ENCODE results near the gene MDH1B. TPM values are rescaled to one million over a fixed set of nuclear protein-coding genes. Genes with fewer than 3 reads are reported as not detected.
"Not testable (repeated sequence)": the region's sequence is repeated elsewhere in the genome, so short reads cannot be mapped to it uniquely, and the experiment has no call there.

Gene MDH1B
- total RNA-seq, 1 experiment from 2014 or later: 3.7 TPM

DNA sequence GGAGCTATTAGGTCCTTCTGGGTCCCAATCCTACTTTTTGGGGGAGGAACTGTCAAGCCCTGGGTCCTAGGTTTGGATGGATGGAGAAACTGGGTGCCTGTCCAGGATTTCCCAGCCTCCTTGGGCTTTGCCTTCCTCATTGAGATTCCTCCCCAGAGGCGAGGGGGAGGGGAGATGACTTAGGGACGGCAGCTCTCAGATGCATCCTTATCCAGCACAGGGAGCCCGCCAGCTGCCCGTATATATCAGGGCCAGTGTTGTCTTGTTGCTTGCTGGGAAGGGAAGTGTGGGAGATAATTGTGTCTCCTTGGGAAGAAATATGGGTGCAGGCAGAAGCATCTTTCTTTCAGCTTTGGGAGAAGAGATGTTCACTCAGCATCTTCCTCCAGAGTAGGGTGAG is 49.9 kb downstream of the MDH1B start:
- H3K4me1 ChIP-seq (ENCODE audit: control insufficient read depth in 1 of 2, insufficient read depth in 2 of 2, low read length in 2 of 2); H3K79me2 ChIP-seq (ENCODE audit: insufficient read depth, low read length); H3K36me3 ChIP-seq (ENCODE audit: control insufficient read depth in 1 of 2, insufficient read depth in 2 of 2, low read length in 2 of 2); H3K27me3 ChIP-seq (ENCODE audit: insufficient read depth, low read length); ATAC-seq; H3K4me3 ChIP-seq (replicated peaks in 1 of 2; ENCODE audit: low read depth in 1 of 2, low read length in 2 of 2); H2AFZ ChIP-seq (ENCODE audit: low read depth, low read length, poor library complexity, severe bottlenecking); H3K27ac ChIP-seq (ENCODE audit: low read depth, low read length); H4K20me1 ChIP-seq (ENCODE audit: insufficient read depth); CTCF ChIA-PET; BruUV-seq (replicated peaks); H3K9ac ChIP-seq (ENCODE audit: low read length); H3K9me3 ChIP-seq (ENCODE audit: control insufficient read depth in 1 of 2, insufficient read depth in 1 of 2, low read depth in 1 of 2, low read length in 2 of 2); POLR2A ChIA-PET; DNase-seq (ENCODE audit: low read depth, low spot score); intact Hi-C loops (cut with micrococcal nuclease); H3K9me2 ChIP-seq (ENCODE audit: insufficient read depth); RAD21 ChIA-PET (ENCODE audit: low non-redundant PET in 1 of 2, low total read pairs in 2 of 2, uncharacterized antibody in 2 of 2, unreplicated experiment in 2 of 2); H3K4me2 ChIP-seq (ENCODE audit: low read length): not testable (repeated sequence)

DNA sequence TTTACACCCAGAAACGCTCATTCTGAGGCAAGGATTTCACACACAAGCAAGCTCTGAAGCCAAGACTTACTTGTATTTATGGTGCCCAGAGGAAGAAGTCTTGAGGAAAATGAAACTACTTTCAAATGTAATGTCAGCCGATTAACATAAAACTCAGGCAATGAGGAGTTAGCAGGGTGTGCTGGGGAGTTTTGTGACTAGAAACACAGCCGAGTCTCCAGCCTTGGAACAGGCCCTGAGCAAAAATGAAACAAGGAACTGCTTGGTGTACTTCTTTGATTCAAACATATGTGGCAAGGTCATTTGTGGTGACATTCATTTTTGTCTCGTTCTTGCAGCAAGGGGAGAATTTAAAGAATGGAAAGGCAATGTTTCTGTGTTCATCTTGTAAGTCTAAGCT is 51.4 kb downstream of the MDH1B start:
- H3K79me2 ChIP-seq (ENCODE audit: insufficient read depth, low read length): no peaks in the 10 kb centered on the region
- CTCF ChIA-PET: no interaction called here
- no peak overlapping the region for H3K4me2 ChIP-seq (ENCODE audit: low read length)
- no peaks in the 10 kb centered on the region for H3K9me3 ChIP-seq (ENCODE audit: control insufficient read depth in 1 of 2, insufficient read depth in 1 of 2, low read depth in 1 of 2, low read length in 2 of 2)
- RAD21 ChIA-PET (ENCODE audit: low non-redundant PET in 1 of 2, low total read pairs in 2 of 2, uncharacterized antibody in 2 of 2, unreplicated experiment in 2 of 2): no interaction called here
- no peak overlapping the region for H3K4me3 ChIP-seq (replicated peaks in 1 of 2; ENCODE audit: low read depth in 1 of 2, low read length in 2 of 2)
- no peak overlapping the region for H3K9ac ChIP-seq (ENCODE audit: low read length)
- POLR2A ChIA-PET: no interaction called here
- H3K9me2 ChIP-seq (ENCODE audit: insufficient read depth): 0 out of 2 replicates have a peak, but pooled peaks cover 1% of the 10 kb centered on the region
- no peak overlapping the region for H2AFZ ChIP-seq (ENCODE audit: low read depth, low read length, poor library complexity, severe bottlenecking)
- no peaks in the 10 kb centered on the region for H3K4me1 ChIP-seq (ENCODE audit: control insufficient read depth in 1 of 2, insufficient read depth in 2 of 2, low read length in 2 of 2)
- no peak for ATAC-seq
- no peaks in the 10 kb centered on the region for H3K27me3 ChIP-seq (ENCODE audit: insufficient read depth, low read length)
- BruUV-seq (replicated peaks): no TSS peak
- no peak for DNase-seq (ENCODE audit: low read depth, low spot score)
- no peak overlapping the region for H3K27ac ChIP-seq (ENCODE audit: low read depth, low read length)
- no peaks in the 10 kb centered on the region for H3K36me3 ChIP-seq (ENCODE audit: control insufficient read depth in 1 of 2, insufficient read depth in 2 of 2, low read length in 2 of 2)
- no peaks in the 10 kb centered on the region for H4K20me1 ChIP-seq (ENCODE audit: insufficient read depth)
- intact Hi-C loops (cut with micrococcal nuclease): no loop called here
- TF ChIP-seq SRF (IDR thresholded peaks at IDR 0.05; ENCODE audit: low read depth): no peak
- TF ChIP-seq SP1 (IDR thresholded peaks at IDR 0.05; ENCODE audit: low read depth): no peak
- no peak for TF ChIP-seq EGR1 (IDR thresholded peaks at IDR 0.05; ENCODE audit: low read depth)
- TF ChIP-seq, protein P1, sequence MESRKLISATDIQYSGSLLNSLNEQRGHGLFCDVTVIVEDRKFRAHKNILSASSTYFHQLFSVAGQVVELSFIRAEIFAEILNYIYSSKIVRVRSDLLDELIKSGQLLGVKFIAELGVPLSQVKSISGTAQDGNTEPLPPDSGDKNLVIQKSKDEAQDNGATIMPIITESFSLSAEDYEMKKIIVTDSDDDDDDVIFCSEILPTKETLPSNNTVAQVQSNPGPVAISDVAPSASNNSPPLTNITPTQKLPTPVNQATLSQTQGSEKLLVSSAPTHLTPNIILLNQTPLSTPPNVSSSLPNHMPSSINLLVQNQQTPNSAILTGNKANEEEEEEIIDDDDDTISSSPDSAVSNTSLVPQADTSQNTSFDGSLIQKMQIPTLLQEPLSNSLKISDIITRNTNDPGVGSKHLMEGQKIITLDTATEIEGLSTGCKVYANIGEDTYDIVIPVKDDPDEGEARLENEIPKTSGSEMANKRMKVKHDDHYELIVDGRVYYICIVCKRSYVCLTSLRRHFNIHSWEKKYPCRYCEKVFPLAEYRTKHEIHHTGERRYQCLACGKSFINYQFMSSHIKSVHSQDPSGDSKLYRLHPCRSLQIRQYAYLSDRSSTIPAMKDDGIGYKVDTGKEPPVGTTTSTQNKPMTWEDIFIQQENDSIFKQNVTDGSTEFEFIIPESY (IDR thresholded peaks at IDR 0.05; ENCODE audit: extremely low read depth, insufficient replicate concordance, low read length): no peak
- TF ChIP-seq ZNF274 (IDR thresholded peaks at IDR 0.05; ENCODE audit: low read depth, low read length): no peak
- TF ChIP-seq, protein P2, sequence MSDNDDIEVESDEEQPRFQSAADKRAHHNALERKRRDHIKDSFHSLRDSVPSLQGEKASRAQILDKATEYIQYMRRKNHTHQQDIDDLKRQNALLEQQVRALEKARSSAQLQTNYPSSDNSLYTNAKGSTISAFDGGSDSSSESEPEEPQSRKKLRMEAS (IDR thresholded peaks at IDR 0.05): no peak
- no peak for TF ChIP-seq TCF7L2 (IDR thresholded peaks at IDR 0.05; ENCODE audit: borderline replicate concordance, extremely low read depth, insufficient read depth, insufficient read length)
- TF ChIP-seq EZH2phosphoT487 (IDR thresholded peaks at IDR 0.05; ENCODE audit: borderline replicate concordance): no peak
- no peak for TF ChIP-seq ELF1 (IDR thresholded peaks at IDR 0.05; ENCODE audit: borderline replicate concordance, low read depth)
- TF ChIP-seq RAD21 (IDR thresholded peaks at IDR 0.05; ENCODE audit: low read depth): no peak
- TF ChIP-seq, protein P3, sequence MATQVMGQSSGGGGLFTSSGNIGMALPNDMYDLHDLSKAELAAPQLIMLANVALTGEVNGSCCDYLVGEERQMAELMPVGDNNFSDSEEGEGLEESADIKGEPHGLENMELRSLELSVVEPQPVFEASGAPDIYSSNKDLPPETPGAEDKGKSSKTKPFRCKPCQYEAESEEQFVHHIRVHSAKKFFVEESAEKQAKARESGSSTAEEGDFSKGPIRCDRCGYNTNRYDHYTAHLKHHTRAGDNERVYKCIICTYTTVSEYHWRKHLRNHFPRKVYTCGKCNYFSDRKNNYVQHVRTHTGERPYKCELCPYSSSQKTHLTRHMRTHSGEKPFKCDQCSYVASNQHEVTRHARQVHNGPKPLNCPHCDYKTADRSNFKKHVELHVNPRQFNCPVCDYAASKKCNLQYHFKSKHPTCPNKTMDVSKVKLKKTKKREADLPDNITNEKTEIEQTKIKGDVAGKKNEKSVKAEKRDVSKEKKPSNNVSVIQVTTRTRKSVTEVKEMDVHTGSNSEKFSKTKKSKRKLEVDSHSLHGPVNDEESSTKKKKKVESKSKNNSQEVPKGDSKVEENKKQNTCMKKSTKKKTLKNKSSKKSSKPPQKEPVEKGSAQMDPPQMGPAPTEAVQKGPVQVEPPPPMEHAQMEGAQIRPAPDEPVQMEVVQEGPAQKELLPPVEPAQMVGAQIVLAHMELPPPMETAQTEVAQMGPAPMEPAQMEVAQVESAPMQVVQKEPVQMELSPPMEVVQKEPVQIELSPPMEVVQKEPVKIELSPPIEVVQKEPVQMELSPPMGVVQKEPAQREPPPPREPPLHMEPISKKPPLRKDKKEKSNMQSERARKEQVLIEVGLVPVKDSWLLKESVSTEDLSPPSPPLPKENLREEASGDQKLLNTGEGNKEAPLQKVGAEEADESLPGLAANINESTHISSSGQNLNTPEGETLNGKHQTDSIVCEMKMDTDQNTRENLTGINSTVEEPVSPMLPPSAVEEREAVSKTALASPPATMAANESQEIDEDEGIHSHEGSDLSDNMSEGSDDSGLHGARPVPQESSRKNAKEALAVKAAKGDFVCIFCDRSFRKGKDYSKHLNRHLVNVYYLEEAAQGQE (IDR thresholded peaks at IDR 0.05; ENCODE audit: low read depth): no peak
- no peak for TF ChIP-seq EZH2 (IDR thresholded peaks at IDR 0.05)
- TF ChIP-seq POLR2AphosphoS5 (IDR thresholded peaks at IDR 0.05; ENCODE audit: low read depth, low read length): no peak
